Lung (tissue), 12 donors: ENCODE data around the gene TWIST2. TPM values are rescaled to one million over a fixed set of nuclear protein-coding genes. Genes with fewer than 3 reads are reported as not detected.

Experiments
- ATAC-seq: fragments of 200-7000 bp; cut with Tn5 transposase; one replicate; pipeline ENCODE4 v1.9.1; 2020; ENCODE audit warnings: moderate number of reproducible peaks; ENCODE audit not compliant: insufficient read depth, low FRiP score
- DNase-seq, 3 donors: peaks; one replicate each; pipeline ENCODE4 v3.0.0-alpha.2; 2013 to 2017
- H3K27ac ChIP-seq, 2 donors: one replicate each; pipeline ENCODE4 v1.5.1; 2013; ENCODE audit warnings: mild to moderate bottlenecking in 2 of 2, moderate library complexity in 2 of 2, control low read depth in 1 of 2, inconsistent platforms in 1 of 2, low read depth in 1 of 2, low read length in 1 of 2
- H3K27me3 ChIP-seq, 3 donors: one replicate each; pipeline ENCODE4 v1.5.1; 2013; ENCODE audit warnings: low read length in 2 of 3; ENCODE audit not compliant: control insufficient read depth in 3 of 3, insufficient read depth in 3 of 3
- H3K36me3 ChIP-seq, 4 donors: one replicate each; pipeline ENCODE4 v1.5.1; 2013; ENCODE audit warnings: low read length in 4 of 4, mild to moderate bottlenecking in 1 of 4, moderate library complexity in 1 of 4; ENCODE audit not compliant: control insufficient read depth in 4 of 4, insufficient read depth in 4 of 4
- H3K4me1 ChIP-seq, 5 donors: one replicate each; pipeline ENCODE4 v1.5.1; 2013; ENCODE audit warnings: low read length in 5 of 5, mild to moderate bottlenecking in 2 of 5, moderate library complexity in 1 of 5; ENCODE audit not compliant: control insufficient read depth in 5 of 5, insufficient read depth in 5 of 5
- H3K4me3 ChIP-seq: one replicate; pipeline ENCODE4 v1.5.1; 2013; ENCODE audit warnings: mild to moderate bottlenecking, control low read depth, moderate library complexity
- H3K9ac ChIP-seq, 2 donors: one replicate each; pipeline ENCODE4 v1.5.1; 2013; ENCODE audit warnings: low read length in 2 of 2, control low read depth in 1 of 2; ENCODE audit not compliant: insufficient read depth in 1 of 2
- H3K9me3 ChIP-seq, 4 donors: one replicate each; pipeline ENCODE4 v1.5.1; 2013; ENCODE audit warnings: low read length in 3 of 4, mild to moderate bottlenecking in 1 of 4, moderate library complexity in 1 of 4; ENCODE audit not compliant: control insufficient read depth in 4 of 4, insufficient read depth in 3 of 4
- WGBS, 2 donors: extraction: QIAGEN DNeasy Blood & Tissue Kit; methylation state at CpG; one replicate each; pipeline ENCODE4 v1.1.7; 2013; 5-methylcytosine and 5-hydroxymethylcytosine counted together
- polyA plus RNA-seq, 2 donors: library from polyadenylated mRNA; stranded (reverse); fragments of 200-250 nt; gene quantifications; one replicate each; pipeline ENCODE4 v1.2.1, GENCODE V29; 2013
- total RNA-seq, 2 donors: library from RNA; depleted of rRNA in 1 of 2; stranded (reverse); fragments of >200 nt in 1 of 2; gene quantifications; one replicate each; pipeline ENCODE4 v1.2.1, GENCODE V29; 2014 to 2021
- TF ChIP-seq, protein P1 (sequence below): IDR thresholded peaks from 2 replicates; pipeline ENCODE4 v1.5.1; 2012; ENCODE audit warnings: mild to moderate bottlenecking; ENCODE audit errors: control extremely low read depth, extremely low read depth
- donor health status: control.
- donor health status: control.
- donor health status: Bipolar disorder and iron deficiency.
- donor health status: healthy.
- donor health status: DM: yes; HTN: yes; CAD: no.

The TWIST2 gene
- total and polyA plus RNA-seq, 4 donors, result 10.1 to 14.8 (median 11.7) TPM

DNA sequence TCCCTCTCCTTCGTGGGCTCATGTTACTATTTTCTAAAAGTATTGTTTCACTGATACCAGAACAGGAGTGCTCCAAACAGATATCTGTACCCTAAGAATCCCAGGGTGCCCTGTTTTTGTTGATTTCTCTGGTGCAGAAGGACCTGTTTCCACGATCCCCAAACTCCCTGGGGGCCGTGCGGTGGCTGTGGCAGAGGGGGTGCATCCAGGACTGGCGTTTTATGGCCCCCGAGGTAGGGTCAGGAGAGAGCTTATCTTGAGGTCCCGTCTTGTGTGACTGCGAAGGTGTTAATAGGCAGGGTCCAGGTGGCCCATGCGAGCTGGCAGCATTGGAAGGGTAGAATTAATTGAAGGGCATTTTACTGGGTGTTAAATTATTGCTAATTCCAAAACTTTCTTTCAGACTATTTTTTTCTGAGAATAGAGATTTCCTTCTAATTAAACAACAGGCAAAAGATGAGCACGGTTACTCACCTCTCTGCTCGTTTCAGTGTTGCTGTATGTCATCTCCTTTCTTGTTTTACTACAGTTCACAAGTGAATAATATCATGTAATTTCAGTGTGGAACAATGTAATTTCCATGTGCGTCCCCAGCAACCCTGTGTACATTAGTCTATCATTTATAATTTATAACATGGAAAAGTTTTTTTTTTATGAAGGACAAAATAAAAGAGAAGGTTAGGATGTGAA is 8.2 kb downstream of the TWIST2 start:
- ATAC-seq, result no peak
- Histone ChIP-seq H3K9me3 (no peaks in the 10 kb centered on the region), H3K36me3 (peaks cover 0 to 2% (median 0%) of the 10 kb centered on the region in 4 donors), H3K4me1 (peaks cover 0 to 10% (median 1%) of the 10 kb centered on the region in 5 donors), H3K27ac (no peak overlapping the region), H3K4me3 (no peak overlapping the region), H3K9ac (no peak overlapping the region), H3K27me3 (peaks cover 0 to 37% (median 8%) of the 10 kb centered on the region in 3 donors)
- 84 to 89% methylated on average over 12 of the region's 12 CpGs for WGBS, 2 donors
- TF ChIP-seq, protein P1, sequence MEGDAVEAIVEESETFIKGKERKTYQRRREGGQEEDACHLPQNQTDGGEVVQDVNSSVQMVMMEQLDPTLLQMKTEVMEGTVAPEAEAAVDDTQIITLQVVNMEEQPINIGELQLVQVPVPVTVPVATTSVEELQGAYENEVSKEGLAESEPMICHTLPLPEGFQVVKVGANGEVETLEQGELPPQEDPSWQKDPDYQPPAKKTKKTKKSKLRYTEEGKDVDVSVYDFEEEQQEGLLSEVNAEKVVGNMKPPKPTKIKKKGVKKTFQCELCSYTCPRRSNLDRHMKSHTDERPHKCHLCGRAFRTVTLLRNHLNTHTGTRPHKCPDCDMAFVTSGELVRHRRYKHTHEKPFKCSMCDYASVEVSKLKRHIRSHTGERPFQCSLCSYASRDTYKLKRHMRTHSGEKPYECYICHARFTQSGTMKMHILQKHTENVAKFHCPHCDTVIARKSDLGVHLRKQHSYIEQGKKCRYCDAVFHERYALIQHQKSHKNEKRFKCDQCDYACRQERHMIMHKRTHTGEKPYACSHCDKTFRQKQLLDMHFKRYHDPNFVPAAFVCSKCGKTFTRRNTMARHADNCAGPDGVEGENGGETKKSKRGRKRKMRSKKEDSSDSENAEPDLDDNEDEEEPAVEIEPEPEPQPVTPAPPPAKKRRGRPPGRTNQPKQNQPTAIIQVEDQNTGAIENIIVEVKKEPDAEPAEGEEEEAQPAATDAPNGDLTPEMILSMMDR, result no peak
- no peak for DNase-seq

DNA sequence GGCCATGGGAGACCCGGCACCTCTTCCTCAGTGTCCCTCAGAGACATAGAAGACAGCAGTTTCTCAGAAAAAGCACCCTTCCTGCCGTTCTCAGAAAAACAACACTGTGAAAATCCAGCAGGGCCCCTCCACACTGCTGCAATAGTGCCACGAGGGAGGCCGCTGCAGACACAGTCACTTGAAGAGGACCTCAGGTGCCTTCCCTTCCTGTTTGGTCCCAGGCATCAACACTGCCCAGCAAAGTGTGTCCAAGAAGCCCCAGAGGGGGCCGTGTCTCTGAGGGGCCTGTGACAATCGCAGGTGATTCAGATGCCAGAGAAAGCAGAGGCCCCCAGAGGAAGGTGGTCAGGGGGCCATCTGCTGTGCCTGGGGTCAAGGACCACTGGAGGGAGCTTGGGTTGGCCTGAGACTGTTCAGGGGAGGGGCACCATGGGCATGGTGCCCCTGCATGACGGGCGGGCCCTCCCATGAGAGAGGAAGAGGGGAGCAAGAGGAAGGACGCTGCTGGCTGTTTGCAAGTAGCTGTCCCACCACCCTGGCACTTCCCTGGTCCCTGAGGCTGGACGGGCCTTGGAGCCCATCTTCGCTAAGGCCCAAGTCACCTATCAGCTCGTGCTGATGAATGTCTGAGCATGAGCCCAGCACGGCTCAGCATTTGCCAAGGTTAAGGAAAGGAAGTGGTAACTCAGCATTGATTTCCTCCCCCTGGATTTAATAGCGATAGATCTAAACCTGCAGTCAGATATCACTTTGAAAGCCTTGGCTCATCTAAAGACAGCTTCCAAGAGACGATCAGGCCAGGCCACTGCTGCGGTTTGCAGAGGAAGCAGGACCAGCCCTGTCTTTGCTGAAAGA is 9.1 kb downstream of the TWIST2 start:
- Histone ChIP-seq H3K9me3 (no peaks in the 10 kb centered on the region), H3K4me1 (peaks cover 0 to 5% (median 0%) of the 10 kb centered on the region in 5 donors), H3K36me3 (peaks cover 0 to 2% (median 0%) of the 10 kb centered on the region in 4 donors), H3K4me3 (no peak overlapping the region), H3K27ac (no peak overlapping the region), H3K9ac (no peak overlapping the region), H3K27me3 (peaks cover 0 to 34% (median 3%) of the 10 kb centered on the region in 3 donors)
- TF ChIP-seq, protein P1, result no peak
- ATAC-seq (no peak), DNase-seq (no peak)
- 77 to 80% methylated on average over 16 of the region's 16 CpGs for WGBS, 2 donors

DNA sequence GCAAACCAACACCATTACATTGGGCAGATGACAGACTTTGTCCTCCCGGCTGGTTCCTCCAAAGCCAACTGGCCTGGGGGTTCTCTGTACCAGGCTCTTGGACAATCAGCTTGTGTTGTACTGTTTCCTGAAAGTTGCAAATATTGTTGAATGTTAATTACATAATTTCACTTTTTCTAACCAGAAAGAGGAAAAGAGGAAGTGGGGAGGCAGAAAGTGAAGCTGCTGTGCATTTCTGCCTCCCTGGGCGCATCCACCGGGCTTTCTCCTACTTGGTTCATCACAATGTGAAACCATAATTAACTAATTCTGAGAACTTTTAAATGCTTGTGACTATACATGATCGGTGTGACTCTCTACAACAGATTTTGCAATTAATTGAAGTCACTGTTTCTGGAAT is 10.1 kb downstream of the TWIST2 start:
- no peaks in the 10 kb centered on the region for H3K4me1 ChIP-seq
- ATAC-seq (no peak), DNase-seq (no peak)
- TF ChIP-seq, protein P1, result no peak
- 34 to 72% methylated on average over 4 of the region's 4 CpGs for WGBS, 2 donors
- H3K9ac ChIP-seq, result no peak overlapping the region
- no peaks in the 10 kb centered on the region for H3K9me3 ChIP-seq
- no peak overlapping the region for H3K4me3 ChIP-seq
- H3K36me3 ChIP-seq, result no peaks in the 10 kb centered on the region
- peaks cover 0 to 26% (median 3%) of the 10 kb centered on the region in 3 donors for H3K27me3 ChIP-seq
- H3K27ac ChIP-seq, result no peak overlapping the region
